ENCODE results near the gene BIRC5. TPM values are rescaled to one million over a fixed set of nuclear protein-coding genes. Genes with fewer than 3 reads are reported as not detected.
"Not testable (repeated sequence)": the region's sequence is repeated elsewhere in the genome, so short reads cannot be mapped to it uniquely, and the experiment has no call there.

The BIRC5 gene
- 1 to 10 TPM in 1 of 3 donors, under 1 TPM in 2; 0.31 to 1.2 (median 0.40) TPM for polyA plus RNA-seq

GRCh38 chr17:78214016-78214705 lies at the start of gene BIRC5:
Gene BIRC5, plus strand, starts transcription at chr17:78214253. Its CDS starts 64 bp downstream, at chr17:78214317.
- 0 to 2% (median 1%) methylated on average over 47 to 60 of the region's 60 CpGs for WGBS, 3 donors
- H3K27ac ChIP-seq (ENCODE audit: low read depth, low read length): no peak within 1 kb of the TSS

GRCh38 chr17:78164748-78165607 lies 49.1 kb upstream of the BIRC5 start:
- H3K27ac ChIP-seq (ENCODE audit: low read depth, low read length): no peak overlapping the region
- 86 to 93% (median 86%) methylated on average over 16 of the region's 16 CpGs for WGBS, 3 donors

GRCh38 chr17:78166416-78166815 lies 47.6 kb upstream of the BIRC5 start:
- 60 to 80% (median 75%) methylated on average over 6 of the region's 6 CpGs for WGBS, 3 donors
- H3K27ac ChIP-seq (ENCODE audit: low read depth, low read length): no peak overlapping the region

- 0 to 2% (median 1%) methylated on average over 61 to 83 of the region's 84 CpGs for WGBS, 3 donors
These were observed 45.7 kb upstream of the BIRC5 start, which contains the start of gene SYNGR2 for GRCh38 chr17:78168242-78168902. Gene SYNGR2, plus strand, starts transcription at chr17:78168581. Its CDS starts 36 bp downstream, at chr17:78168617.

GRCh38 chr17:78168903-78169793 lies 44.9 kb upstream of the BIRC5 start:
- H3K27ac ChIP-seq (ENCODE audit: low read depth, low read length): no peak overlapping the region
- 8 to 14% (median 12%) methylated on average over 14 to 38 of the region's 38 CpGs for WGBS, 3 donors

More at GRCh38 chr17:78168242-78168902, 45.7 kb upstream of the BIRC5 start, which contains the start of gene SYNGR2:
- no peak within 1 kb of the TSS for H3K27ac ChIP-seq (ENCODE audit: low read depth, low read length)

GRCh38 chr17:78170692-78171590 lies 43.1 kb upstream of the BIRC5 start:
- H3K27ac ChIP-seq (ENCODE audit: low read depth, low read length): no peak overlapping the region
- WGBS, 3 donors: 85 to 88% (median 88%) methylated on average over 28 to 31 of the region's 31 CpGs

GRCh38 chr17:78171591-78172248 lies 42.3 kb upstream of the BIRC5 start:
- H3K27ac ChIP-seq (ENCODE audit: low read depth, low read length): not testable (repeated sequence)
- 81 to 88% (median 85%) methylated on average over 19 of the region's 19 CpGs for WGBS, 3 donors

GRCh38 chr17:78172249-78173051 lies 41.6 kb upstream of the BIRC5 start:
- 33 to 52% (median 43%) methylated on average over 19 of the region's 19 CpGs for WGBS, 3 donors
- H3K27ac ChIP-seq (ENCODE audit: low read depth, low read length): no peak overlapping the region

- no peak overlapping the region for H3K27ac ChIP-seq (ENCODE audit: low read depth, low read length)
- WGBS, 3 donors: 64 to 69% (median 68%) methylated on average over 11 of the region's 11 CpGs
These were observed 40.8 kb upstream of the BIRC5 start for GRCh38 chr17:78173097-78173715.

GRCh38 chr17:78174346-78174869 lies 39.6 kb upstream of the BIRC5 start:
- WGBS, 3 donors: 18 to 37% (median 20%) methylated on average over 15 of the region's 15 CpGs

GRCh38 chr17:78174870-78175642 lies 39.0 kb upstream of the BIRC5 start:
- H3K27ac ChIP-seq (ENCODE audit: low read depth, low read length): no peak overlapping the region
- WGBS, 3 donors: 38 to 73% (median 67%) methylated on average over 28 of the region's 28 CpGs

More at GRCh38 chr17:78174346-78174869, 39.6 kb upstream of the BIRC5 start:
- no peak overlapping the region for H3K27ac ChIP-seq (ENCODE audit: low read depth, low read length)

GRCh38 chr17:78175643-78175981 lies 38.4 kb upstream of the BIRC5 start:
- no peak overlapping the region for H3K27ac ChIP-seq (ENCODE audit: low read depth, low read length)
- WGBS, 3 donors: 54 to 69% (median 66%) methylated on average over 14 of the region's 14 CpGs

GRCh38 chr17:78176548-78177025 lies 37.5 kb upstream of the BIRC5 start:
- 19 to 26% (median 19%) methylated on average over 14 of the region's 14 CpGs for WGBS, 3 donors
- H3K27ac ChIP-seq (ENCODE audit: low read depth, low read length): no peak overlapping the region

- no peak overlapping the region for H3K27ac ChIP-seq (ENCODE audit: low read depth, low read length)
- 86 to 91% (median 89%) methylated on average over 17 of the region's 17 CpGs for WGBS, 3 donors
These were observed 34.7 kb upstream of the BIRC5 start for GRCh38 chr17:78179372-78179771.

Measured in adipose tissue (tissue), 3 donors.